ENCODE measurements around the gene MYPOP. TPM values are rescaled to one million over a fixed set of nuclear protein-coding genes. Genes with fewer than 3 reads are reported as not detected.
"Not testable (repeated sequence)": the region's sequence is repeated elsewhere in the genome, so short reads cannot be mapped to it uniquely, and the experiment has no call there.

The MYPOP gene
- total RNA-seq, 4 donors from 2014 or later: 1.3 to 6.8 (median 2.6) TPM

DNA sequence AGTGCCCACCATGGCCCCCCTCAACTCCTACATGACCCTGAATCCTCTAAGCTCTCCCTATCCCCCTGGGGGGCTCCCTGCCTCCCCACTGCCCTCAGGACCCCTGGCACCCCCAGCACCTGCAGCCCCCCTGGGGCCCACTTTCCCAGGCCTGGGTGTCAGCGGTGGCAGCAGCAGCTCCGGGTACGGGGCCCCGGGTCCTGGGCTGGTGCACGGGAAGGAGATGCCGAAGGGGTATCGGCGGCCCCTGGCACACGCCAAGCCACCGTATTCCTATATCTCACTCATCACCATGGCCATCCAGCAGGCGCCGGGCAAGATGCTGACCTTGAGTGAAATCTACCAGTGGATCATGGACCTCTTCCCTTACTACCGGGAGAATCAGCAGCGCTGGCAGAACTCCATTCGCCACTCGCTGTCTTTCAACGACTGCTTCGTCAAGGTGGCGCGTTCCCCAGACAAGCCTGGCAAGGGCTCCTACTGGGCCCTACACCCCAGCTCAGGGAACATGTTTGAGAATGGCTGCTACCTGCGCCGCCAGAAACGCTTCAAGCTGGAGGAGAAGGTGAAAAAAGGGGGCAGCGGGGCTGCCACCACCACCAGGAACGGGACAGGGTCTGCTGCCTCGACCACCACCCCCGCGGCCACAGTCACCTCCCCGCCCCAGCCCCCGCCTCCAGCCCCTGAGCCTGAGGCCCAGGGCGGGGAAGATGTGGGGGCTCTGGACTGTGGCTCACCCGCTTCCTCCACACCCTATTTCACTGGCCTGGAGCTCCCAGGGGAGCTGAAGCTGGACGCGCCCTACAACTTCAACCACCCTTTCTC is 30.1 kb downstream of the MYPOP start:
- TF ChIP-seq, protein P1, sequence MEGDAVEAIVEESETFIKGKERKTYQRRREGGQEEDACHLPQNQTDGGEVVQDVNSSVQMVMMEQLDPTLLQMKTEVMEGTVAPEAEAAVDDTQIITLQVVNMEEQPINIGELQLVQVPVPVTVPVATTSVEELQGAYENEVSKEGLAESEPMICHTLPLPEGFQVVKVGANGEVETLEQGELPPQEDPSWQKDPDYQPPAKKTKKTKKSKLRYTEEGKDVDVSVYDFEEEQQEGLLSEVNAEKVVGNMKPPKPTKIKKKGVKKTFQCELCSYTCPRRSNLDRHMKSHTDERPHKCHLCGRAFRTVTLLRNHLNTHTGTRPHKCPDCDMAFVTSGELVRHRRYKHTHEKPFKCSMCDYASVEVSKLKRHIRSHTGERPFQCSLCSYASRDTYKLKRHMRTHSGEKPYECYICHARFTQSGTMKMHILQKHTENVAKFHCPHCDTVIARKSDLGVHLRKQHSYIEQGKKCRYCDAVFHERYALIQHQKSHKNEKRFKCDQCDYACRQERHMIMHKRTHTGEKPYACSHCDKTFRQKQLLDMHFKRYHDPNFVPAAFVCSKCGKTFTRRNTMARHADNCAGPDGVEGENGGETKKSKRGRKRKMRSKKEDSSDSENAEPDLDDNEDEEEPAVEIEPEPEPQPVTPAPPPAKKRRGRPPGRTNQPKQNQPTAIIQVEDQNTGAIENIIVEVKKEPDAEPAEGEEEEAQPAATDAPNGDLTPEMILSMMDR (IDR thresholded peaks at IDR 0.05): no peak
- ATAC-seq (ENCODE audit: low FRiP score) (no peak), DNase-seq (ENCODE audit: low spot score) (no peak)

GRCh38 chr19:45870798-45871197 is 31.6 kb downstream of the MYPOP start:
- TF ChIP-seq, protein P1 (IDR thresholded peaks at IDR 0.05): no peak
- no peak for ATAC-seq (ENCODE audit: low FRiP score)
- no peak for DNase-seq (ENCODE audit: low spot score)

DNA sequence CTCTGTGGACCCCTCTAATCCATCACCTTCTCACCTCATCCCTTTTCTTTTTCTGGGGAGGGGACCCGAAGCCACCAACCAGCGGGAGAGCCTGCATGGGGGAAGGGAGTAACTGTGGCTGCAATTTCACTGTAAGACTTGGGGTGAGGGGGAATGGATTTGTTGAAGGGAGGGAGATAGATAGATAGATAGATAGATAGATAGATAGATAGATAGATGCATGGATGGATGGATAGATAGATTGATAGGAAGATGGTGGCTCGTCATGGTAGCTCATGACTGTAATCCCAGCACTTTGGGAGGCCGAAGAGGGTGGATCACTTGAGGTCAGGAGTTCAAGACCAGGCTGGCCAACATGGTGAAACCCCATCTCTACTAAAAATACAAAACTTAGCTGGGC is 35.2 kb downstream of the MYPOP start:
- not testable (repeated sequence) for DNase-seq (ENCODE audit: low spot score)

GRCh38 chr19:45866400-45867176 is 35.8 kb downstream of the MYPOP start:
- TF ChIP-seq, protein P1 (IDR thresholded peaks at IDR 0.05): no peak
- DNase-seq (ENCODE audit: low spot score): no peak
- ATAC-seq (ENCODE audit: low FRiP score): no peak

More for the DNA sequence above, 35.2 kb downstream of the MYPOP start:
- not testable (repeated sequence) for ATAC-seq (ENCODE audit: low FRiP score)

DNA sequence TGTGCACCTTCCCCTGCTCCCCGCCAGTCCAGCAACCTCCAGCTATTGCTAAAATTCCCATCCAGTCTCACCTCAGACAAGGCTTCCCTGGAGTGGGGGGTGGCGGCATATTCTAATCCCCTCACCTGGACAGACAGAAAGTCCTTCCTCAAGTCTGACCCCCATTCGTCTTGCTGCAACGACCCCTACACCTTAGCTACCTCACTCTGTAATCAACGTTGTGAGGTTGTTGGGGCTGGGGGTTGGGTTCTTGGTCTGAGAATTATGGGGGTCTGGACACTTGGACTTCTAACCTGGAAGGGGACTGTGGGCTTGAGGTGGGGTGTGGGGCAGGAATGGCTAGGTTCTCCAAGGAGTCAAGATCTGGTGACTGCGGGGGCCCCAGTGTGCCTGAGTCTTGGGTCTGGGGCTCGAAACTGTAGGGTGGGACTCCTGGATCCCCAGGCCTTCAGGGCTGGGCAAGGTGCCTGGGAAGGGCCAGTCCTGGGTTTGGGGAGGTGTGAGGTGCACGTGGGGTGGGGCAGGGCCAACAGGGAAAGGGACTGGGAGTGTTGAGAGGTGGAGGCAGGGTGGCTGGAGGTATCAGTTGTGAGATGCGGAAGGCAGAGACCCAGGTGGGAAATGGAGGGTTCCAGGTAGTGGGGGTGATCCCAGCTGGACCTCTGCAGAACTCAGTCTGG is 37.0 kb downstream of the MYPOP start:
- DNase-seq (ENCODE audit: low spot score) (no peak), ATAC-seq (ENCODE audit: low FRiP score) (no peak)
- TF ChIP-seq, protein P1 (IDR thresholded peaks at IDR 0.05): no peak

- no peak for ATAC-seq (ENCODE audit: low FRiP score)
- DNase-seq (ENCODE audit: low spot score): no peak
- TF ChIP-seq, protein P1 (IDR thresholded peaks at IDR 0.05): no peak
Measured at GRCh38 chr19:45864629-45865082, 37.8 kb downstream of the MYPOP start.

All from omental fat pad (tissue), 4 donors.